Endothelial cell of umbilical vein (primary cell): Measurements from ENCODE around the gene NODAL.

Experiments used
- EZH2 ChIP-seq: IDR thresholded peaks from 2 replicates; pipeline ENCODE4 v1.6.1; 2012; ENCODE audit warnings: borderline replicate concordance, low read depth, mild to moderate bottlenecking, moderate library complexity, low read length, inconsistent platforms; ENCODE audit not compliant: severe bottlenecking
- GATA2 ChIP-seq: IDR thresholded peaks from 2 replicates; pipeline ENCODE4 v1.7.0; 2011; ENCODE audit warnings: low read depth, mild to moderate bottlenecking, moderate library complexity, mixed read lengths, low read length; ENCODE audit not compliant: insufficient read length, insufficient read depth
- JUN ChIP-seq: IDR thresholded peaks from 2 replicates; pipeline ENCODE4 v1.6.1; 2011; ENCODE audit warnings: borderline replicate concordance, low read depth; ENCODE audit not compliant: insufficient read length, insufficient read depth
- MAX ChIP-seq: IDR thresholded peaks from 2 replicates; pipeline ENCODE4 v1.6.1; 2011; ENCODE audit not compliant: insufficient read depth, insufficient read length
- POLR2A ChIP-seq: IDR thresholded peaks from 2 replicates; pipeline ENCODE4 v1.6.1; 2012; ENCODE audit warnings: low read depth, mild to moderate bottlenecking, control low read depth, low read length
- POLR2AphosphoS5 ChIP-seq: IDR thresholded peaks from 2 replicates; pipeline ENCODE4 v1.6.1; 2012; ENCODE audit warnings: low read depth, mild to moderate bottlenecking, control low read depth, low read length, moderate library complexity; ENCODE audit not compliant: insufficient read depth
- TF ChIP-seq, protein P1 (sequence below), 2 donors: IDR thresholded peaks; 1 replicate in 1 of 2; 2 replicates in 1 of 2; pipeline ENCODE4 v1.5.1; 2011; ENCODE audit warnings: low read length in 2 of 2, mild to moderate bottlenecking in 2 of 2, moderate library complexity in 2 of 2, control low read depth in 1 of 2, inconsistent platforms in 1 of 2, low read depth in 1 of 2; ENCODE audit not compliant: insufficient read depth in 1 of 2; ENCODE audit errors: extremely low read depth in 1 of 2

GRCh38 chr10:70441161-70441894 lies at the start of gene NODAL:
- TF ChIP-seq, protein P1, sequence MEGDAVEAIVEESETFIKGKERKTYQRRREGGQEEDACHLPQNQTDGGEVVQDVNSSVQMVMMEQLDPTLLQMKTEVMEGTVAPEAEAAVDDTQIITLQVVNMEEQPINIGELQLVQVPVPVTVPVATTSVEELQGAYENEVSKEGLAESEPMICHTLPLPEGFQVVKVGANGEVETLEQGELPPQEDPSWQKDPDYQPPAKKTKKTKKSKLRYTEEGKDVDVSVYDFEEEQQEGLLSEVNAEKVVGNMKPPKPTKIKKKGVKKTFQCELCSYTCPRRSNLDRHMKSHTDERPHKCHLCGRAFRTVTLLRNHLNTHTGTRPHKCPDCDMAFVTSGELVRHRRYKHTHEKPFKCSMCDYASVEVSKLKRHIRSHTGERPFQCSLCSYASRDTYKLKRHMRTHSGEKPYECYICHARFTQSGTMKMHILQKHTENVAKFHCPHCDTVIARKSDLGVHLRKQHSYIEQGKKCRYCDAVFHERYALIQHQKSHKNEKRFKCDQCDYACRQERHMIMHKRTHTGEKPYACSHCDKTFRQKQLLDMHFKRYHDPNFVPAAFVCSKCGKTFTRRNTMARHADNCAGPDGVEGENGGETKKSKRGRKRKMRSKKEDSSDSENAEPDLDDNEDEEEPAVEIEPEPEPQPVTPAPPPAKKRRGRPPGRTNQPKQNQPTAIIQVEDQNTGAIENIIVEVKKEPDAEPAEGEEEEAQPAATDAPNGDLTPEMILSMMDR (IDR thresholded peaks at IDR 0.05; ENCODE audit: extremely low read depth in 1 of 2, insufficient read depth in 1 of 2, low read depth in 1 of 2, low read length in 2 of 2), result no peak
- no peak for TF ChIP-seq POLR2AphosphoS5
- no peak for TF ChIP-seq GATA2
- TF ChIP-seq EZH2, result peak; percentile 89
- TF ChIP-seq POLR2A, result no peak
- TF ChIP-seq MAX, result no peak
- no peak for TF ChIP-seq JUN
